Smooth muscle cell (in vitro differentiated cells): ENCODE measurements around the gene TMEM171. TPM values are rescaled to one million over a fixed set of nuclear protein-coding genes. Genes with fewer than 3 reads are reported as not detected.

Experiments
- DNase-seq: peaks from one replicate; lab custom pipeline; 2025; ENCODE audit not compliant: unreplicated experiment; lab: John Stamatoyannopoulos, UW
- H2AFZ ChIP-seq: fragments of 200-600 bp; sonication (generic); 2 replicates; pipeline ENCODE4 v1.6.0; 2016; ENCODE audit warnings: antibody characterized with exemption, low read depth, mild to moderate bottlenecking
- H3F3A ChIP-seq: fragments of 200-600 bp; sonication (generic); 2 replicates; pipeline ENCODE4 v1.6.0; 2017; ENCODE audit warnings: antibody characterized with exemption, low read depth
- H3K27ac ChIP-seq: fragments of 200-600 bp; sonication (generic); 2 replicates; pipeline ENCODE4 v1.5.1; 2016; ENCODE audit warnings: low read depth, mild to moderate bottlenecking
- H3K27me3 ChIP-seq: fragments of 200-600 bp; sonication (generic); 2 replicates; pipeline ENCODE4 v1.6.1; 2016; ENCODE audit warnings: low read depth, mild to moderate bottlenecking
- H3K36me3 ChIP-seq: fragments of 200-600 bp; sonication (generic); 2 replicates; pipeline ENCODE4 v1.5.1; 2016; ENCODE audit warnings: low read depth
- H3K4me1 ChIP-seq: fragments of 200-600 bp; sonication (generic); 2 replicates; pipeline ENCODE4 v1.5.1; 2016; ENCODE audit warnings: low read depth
- H3K4me2 ChIP-seq: fragments of 200-600 bp; sonication (generic); 2 replicates; pipeline ENCODE4 v1.6.0; 2016; ENCODE audit warnings: mild to moderate bottlenecking
- H3K4me3 ChIP-seq: fragments of 200-600 bp; sonication (generic); 2 replicates; pipeline ENCODE4 v1.5.1; 2016; ENCODE audit warnings: mild to moderate bottlenecking
- H3K79me2 ChIP-seq: fragments of 200-600 bp; sonication (generic); 2 replicates; pipeline ENCODE4 v1.6.0; 2016; ENCODE audit warnings: low read depth, mild to moderate bottlenecking
- H3K9ac ChIP-seq: fragments of 200-600 bp; sonication (generic); 2 replicates; pipeline ENCODE4 v1.6.0; 2016; ENCODE audit warnings: low read depth
- H3K9me3 ChIP-seq: fragments of 200-600 bp; sonication (generic); replicated peaks from 2 replicates; pipeline ENCODE4 v1.5.1; 2016; ENCODE audit warnings: low read depth
- H4K20me1 ChIP-seq: fragments of 200-600 bp; sonication (generic); 2 replicates; pipeline ENCODE4 v1.6.0; 2016; ENCODE audit warnings: low read depth
- WGBS: methylation state at CpG from one replicate; pipeline ENCODE4 v1.1.7; 2016; ENCODE audit warnings: low lambda C conversion rate; 5-methylcytosine and 5-hydroxymethylcytosine counted together
- polyA plus RNA-seq: library from polyadenylated mRNA; unstranded; fragments of >200 nt; fragmentation: Nextera tagmentation; extraction: Ambion mirVana; gene quantifications from 2 replicates; pipeline ENCODE4 v1.2.1, GENCODE V29; 2016
- total RNA-seq: library from RNA; depleted of rRNA; stranded (reverse); fragments of >200 nt; gene quantifications from 2 replicates; pipeline ENCODE4 v1.2.3, GENCODE V29; 2014
- TF ChIP-seq, protein P1 (sequence below): fragments of 200-600 bp; sonication (generic); IDR thresholded peaks from 2 replicates; pipeline ENCODE4 v1.5.1; 2017; ENCODE audit warnings: borderline replicate concordance, mild to moderate bottlenecking, antibody characterized with exemption; ENCODE audit not compliant: insufficient read depth, poor library complexity, severe bottlenecking

TMEM171 gene
- total and polyA plus RNA-seq, 2 experiments from 2014 or later = 0.54 TPM; not detected in 1

- Histone ChIP-seq H3K27ac (no peak overlapping the region), H3K27me3 (no peaks in the 10 kb centered on the region), H2AFZ (no peak overlapping the region), H4K20me1 (no peaks in the 10 kb centered on the region), H3F3A (no peaks in the 10 kb centered on the region), H3K79me2 (no peaks in the 10 kb centered on the region), H3K9ac (no peak overlapping the region), H3K9me3 (no peaks in the 10 kb centered on the region), H3K4me3 (no peak overlapping the region), H3K4me2 (no peak overlapping the region), H3K36me3 (no peaks in the 10 kb centered on the region), H3K4me1 (no peaks in the 10 kb centered on the region)
- no peak for DNase-seq
- TF ChIP-seq, protein P1, sequence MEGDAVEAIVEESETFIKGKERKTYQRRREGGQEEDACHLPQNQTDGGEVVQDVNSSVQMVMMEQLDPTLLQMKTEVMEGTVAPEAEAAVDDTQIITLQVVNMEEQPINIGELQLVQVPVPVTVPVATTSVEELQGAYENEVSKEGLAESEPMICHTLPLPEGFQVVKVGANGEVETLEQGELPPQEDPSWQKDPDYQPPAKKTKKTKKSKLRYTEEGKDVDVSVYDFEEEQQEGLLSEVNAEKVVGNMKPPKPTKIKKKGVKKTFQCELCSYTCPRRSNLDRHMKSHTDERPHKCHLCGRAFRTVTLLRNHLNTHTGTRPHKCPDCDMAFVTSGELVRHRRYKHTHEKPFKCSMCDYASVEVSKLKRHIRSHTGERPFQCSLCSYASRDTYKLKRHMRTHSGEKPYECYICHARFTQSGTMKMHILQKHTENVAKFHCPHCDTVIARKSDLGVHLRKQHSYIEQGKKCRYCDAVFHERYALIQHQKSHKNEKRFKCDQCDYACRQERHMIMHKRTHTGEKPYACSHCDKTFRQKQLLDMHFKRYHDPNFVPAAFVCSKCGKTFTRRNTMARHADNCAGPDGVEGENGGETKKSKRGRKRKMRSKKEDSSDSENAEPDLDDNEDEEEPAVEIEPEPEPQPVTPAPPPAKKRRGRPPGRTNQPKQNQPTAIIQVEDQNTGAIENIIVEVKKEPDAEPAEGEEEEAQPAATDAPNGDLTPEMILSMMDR = no peak
- WGBS = 61% methylated on average over 5 of the region's 5 CpGs
Observed at GRCh38 chr5:73151766-73152410, 31.5 kb downstream of the TMEM171 start.

DNA sequence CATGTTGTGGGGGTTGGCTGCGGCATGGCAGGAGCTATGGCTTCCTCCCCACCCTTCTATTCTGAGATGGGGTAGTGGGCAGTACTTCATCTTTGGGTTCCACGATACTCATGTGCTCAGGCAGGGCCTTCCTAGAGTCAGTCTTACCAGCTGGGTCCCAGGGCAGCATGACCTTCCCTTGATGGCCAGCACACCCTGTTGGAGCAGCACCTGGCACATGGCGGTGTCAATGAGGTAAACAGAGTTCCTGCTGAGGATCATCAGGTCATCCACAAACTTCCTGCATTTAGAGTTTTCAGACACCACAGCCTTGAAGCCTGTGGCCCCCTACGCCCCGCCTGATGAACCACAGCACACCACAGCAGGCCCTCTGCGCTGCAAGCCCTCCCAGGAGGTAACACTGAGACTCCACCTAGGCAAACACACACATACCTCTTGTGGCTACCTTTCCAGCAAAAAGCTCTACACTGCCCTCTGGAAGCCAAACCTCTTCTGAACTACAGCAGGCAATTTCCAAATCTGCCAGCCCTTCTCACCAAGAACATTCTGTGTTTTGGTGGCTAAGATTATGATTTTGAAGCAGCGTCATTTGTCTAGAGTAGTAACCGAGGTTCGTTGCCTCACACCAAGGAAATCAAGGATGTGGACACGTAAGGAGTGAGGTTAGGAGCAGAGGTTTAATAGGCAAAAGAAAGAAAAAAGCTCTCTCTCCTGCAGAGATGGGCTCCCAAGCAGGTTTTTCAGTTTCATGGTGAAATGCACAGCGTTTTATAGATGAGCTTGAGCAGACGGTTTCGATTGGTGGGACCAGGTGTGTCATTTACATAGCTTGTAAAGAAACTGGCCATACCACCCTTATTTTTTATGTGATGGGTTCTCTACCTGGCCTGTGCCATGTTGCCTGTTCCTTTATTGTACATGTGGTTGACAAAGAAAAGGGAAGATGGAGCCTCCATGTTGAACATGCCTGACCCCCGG is 32.3 kb downstream of the TMEM171 start:
- Histone ChIP-seq H3F3A (no peaks in the 10 kb centered on the region), H3K27me3 (no peaks in the 10 kb centered on the region), H3K9me3 (no peaks in the 10 kb centered on the region), H2AFZ (no peak overlapping the region), H4K20me1 (no peaks in the 10 kb centered on the region), H3K79me2 (no peaks in the 10 kb centered on the region), H3K27ac (no peak overlapping the region), H3K4me1 (no peaks in the 10 kb centered on the region), H3K4me3 (no peak overlapping the region), H3K9ac (no peak overlapping the region), H3K4me2 (no peak overlapping the region), H3K36me3 (no peaks in the 10 kb centered on the region)
- TF ChIP-seq, protein P1 = no peak
- no peak for DNase-seq
- WGBS = 79% methylated on average over 14 of the region's 14 CpGs

DNA sequence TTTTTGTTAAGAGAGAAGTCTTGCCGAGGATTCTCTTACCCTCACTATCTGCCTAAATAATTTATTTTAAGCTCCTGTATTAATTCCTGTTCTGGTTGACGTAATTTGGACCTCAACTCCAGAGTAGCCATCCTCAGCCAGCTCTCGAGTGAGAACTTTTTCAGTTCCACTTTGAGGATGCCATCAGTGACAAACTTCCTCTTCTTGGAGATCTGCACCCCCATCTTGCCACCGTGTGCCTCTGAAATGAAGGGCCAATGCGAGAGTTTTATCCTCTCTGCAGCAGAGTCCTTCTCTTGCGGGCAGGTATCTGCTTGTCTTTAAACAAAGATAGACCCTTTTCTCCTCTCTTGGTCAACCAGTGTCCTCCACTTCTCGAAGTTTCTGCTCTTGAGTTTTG is 33.1 kb downstream of the TMEM171 start:
- Histone ChIP-seq H3K27me3 (no peaks in the 10 kb centered on the region), H3K36me3 (no peaks in the 10 kb centered on the region), H3K9me3 (no peaks in the 10 kb centered on the region), H3K4me1 (no peaks in the 10 kb centered on the region), H3K27ac (no peak overlapping the region), H2AFZ (no peak overlapping the region), H3K79me2 (no peaks in the 10 kb centered on the region), H3K4me3 (no peak overlapping the region), H3K9ac (no peak overlapping the region), H3F3A (no peaks in the 10 kb centered on the region), H4K20me1 (no peaks in the 10 kb centered on the region), H3K4me2 (no peak overlapping the region)
- TF ChIP-seq, protein P1 = no peak
- no peak for DNase-seq
- WGBS = 75% methylated on average over 7 of the region's 7 CpGs
